GM12865 (cell line): Measurements from ENCODE around the gene CADM2.

ENCODE experiments used
- DNase-seq: peaks from one replicate; pipeline ENCODE4 v3.0.0; 2010; ENCODE audit warnings: low read depth
- H3K4me3 ChIP-seq: 2 replicates; pipeline ENCODE4 v1.5.1; 2011; ENCODE audit warnings: mild to moderate bottlenecking, low read depth, low read length, control low read depth
- TF ChIP-seq, protein P1 (sequence below): IDR thresholded peaks from 2 replicates; pipeline ENCODE4 v1.5.1; 2011; ENCODE audit warnings: low read length, control low read depth, low read depth, inconsistent platforms; ENCODE audit not compliant: insufficient read depth; ENCODE audit errors: missing control alignments

Gene CADM2

GRCh38 chr3:85567071-85567676 is 608.4 kb downstream of the CADM2 start:
- TF ChIP-seq, protein P1, sequence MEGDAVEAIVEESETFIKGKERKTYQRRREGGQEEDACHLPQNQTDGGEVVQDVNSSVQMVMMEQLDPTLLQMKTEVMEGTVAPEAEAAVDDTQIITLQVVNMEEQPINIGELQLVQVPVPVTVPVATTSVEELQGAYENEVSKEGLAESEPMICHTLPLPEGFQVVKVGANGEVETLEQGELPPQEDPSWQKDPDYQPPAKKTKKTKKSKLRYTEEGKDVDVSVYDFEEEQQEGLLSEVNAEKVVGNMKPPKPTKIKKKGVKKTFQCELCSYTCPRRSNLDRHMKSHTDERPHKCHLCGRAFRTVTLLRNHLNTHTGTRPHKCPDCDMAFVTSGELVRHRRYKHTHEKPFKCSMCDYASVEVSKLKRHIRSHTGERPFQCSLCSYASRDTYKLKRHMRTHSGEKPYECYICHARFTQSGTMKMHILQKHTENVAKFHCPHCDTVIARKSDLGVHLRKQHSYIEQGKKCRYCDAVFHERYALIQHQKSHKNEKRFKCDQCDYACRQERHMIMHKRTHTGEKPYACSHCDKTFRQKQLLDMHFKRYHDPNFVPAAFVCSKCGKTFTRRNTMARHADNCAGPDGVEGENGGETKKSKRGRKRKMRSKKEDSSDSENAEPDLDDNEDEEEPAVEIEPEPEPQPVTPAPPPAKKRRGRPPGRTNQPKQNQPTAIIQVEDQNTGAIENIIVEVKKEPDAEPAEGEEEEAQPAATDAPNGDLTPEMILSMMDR = peak; percentile 67
- peak; percentile 62 for DNase-seq
- no peak overlapping the region for H3K4me3 ChIP-seq

- no peak overlapping the region for H3K4me3 ChIP-seq
- no peak for DNase-seq
- TF ChIP-seq, protein P1 = no peak
Measured at GRCh38 chr3:85570819-85571218, 612.0 kb downstream of the CADM2 start.

DNA sequence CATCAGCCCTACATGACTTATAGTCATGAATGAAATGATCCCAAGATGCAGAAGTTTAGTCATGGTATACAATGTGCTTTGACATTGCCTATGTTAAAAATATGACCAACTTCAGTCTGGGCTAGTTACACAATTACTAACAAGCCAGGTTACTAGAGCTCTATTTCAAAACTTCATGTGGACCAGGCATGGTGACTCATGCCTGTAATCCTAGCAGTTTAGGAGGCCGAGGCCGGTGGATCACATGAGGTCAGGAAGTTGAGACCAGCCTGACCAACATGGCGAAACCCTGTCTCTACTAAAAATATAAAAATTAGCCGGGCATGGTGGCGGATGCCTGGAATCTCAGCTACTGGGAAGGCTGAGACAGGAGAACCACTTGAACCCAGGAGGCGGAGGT is 613.0 kb downstream of the CADM2 start:
- TF ChIP-seq, protein P1 = no peak
- no peak overlapping the region for H3K4me3 ChIP-seq
- DNase-seq = no peak

- H3K4me3 ChIP-seq = no peak overlapping the region
- TF ChIP-seq, protein P1 = no peak
- no peak for DNase-seq
Measured at GRCh38 chr3:85572426-85572825, 613.6 kb downstream of the CADM2 start.

DNA sequence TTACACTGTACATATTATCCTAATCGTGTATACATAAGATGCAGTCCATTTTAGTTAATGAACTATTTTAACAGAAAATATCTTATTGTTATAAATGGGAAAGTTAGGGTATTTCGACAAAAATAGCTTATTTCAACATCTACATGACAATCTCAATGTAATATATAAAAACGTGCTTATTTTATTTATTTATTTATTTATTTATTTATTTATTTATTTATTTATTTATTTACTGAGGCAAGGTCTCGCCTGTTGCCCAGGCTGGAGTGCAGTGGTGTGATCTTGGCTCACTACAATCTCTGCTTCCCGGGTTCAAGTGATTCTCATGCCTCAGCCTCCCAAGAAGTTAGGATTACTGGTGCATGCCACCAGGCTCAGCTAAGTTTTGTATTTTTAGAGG is 614.2 kb downstream of the CADM2 start:
- TF ChIP-seq, protein P1 = no peak
- no peak for DNase-seq
- H3K4me3 ChIP-seq = no peak overlapping the region

DNA sequence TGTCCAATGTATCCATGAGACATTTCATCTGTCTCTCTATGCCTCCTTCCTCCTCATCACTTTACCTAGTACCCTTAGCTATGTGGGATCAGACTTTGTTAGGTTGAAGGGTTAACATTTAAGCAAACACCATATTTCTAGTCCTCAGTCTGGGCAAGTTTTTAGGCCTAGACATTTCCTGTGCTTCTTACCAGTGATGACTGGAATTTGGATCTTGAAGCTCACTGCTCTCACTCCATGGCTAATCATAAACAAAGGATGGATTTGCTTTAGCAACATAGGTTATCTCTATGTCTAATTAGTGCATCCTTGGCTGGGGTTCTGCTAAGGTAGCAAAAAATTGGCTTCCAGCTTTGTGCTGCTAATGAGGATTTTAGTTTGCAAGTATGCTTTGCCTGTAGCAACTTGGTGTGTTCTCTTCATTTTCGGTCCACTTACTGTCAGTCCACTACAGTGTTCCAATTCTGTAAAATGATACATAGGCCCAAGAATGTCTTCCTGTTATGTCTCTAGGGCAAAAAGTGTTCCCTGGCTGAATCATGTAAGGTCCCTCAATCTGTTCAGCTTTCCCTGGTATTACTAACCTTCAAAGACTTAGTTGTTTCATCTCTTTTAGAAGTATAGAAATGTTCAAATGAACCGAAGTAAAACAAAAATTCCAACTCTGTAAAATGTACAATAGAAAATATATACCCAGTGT is 615.4 kb downstream of the CADM2 start:
- H3K4me3 ChIP-seq = no peak overlapping the region
- TF ChIP-seq, protein P1 = no peak
- no peak for DNase-seq
